Measurements from ENCODE around the gene FADS6.

DNA sequence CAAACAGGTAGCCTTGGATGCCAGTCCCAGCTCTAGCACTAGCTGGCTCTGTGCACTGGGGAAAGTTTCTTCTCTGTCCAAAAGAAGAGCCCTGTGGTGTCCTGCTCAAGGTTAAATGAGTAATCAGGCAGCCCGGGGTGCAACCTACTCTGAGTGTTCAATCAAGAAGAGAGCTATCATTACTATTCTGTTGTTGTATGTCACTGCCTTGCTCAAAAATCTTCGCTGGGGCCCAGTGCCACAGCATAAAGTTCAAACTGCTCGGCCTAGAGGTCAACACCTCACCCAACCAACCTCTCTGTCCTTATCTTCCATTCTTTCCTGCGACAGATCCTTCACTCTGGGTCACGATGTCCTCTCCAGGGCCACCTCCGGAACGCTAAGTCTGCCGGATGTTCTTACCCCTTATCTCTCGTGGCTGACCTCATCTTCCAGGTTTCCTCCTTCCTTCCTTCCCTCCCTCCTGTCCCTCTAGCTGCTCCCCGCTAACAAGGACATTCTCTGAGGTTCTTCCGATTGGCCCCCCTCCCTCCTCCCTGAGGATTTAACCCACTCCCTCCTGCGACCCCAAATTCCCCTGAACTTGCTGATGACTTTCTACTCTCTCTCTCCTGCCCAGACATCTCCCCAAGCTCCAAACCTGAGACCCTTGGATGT is 25.1 kb downstream of the FADS6 start:
- TF ChIP-seq, protein P1, sequence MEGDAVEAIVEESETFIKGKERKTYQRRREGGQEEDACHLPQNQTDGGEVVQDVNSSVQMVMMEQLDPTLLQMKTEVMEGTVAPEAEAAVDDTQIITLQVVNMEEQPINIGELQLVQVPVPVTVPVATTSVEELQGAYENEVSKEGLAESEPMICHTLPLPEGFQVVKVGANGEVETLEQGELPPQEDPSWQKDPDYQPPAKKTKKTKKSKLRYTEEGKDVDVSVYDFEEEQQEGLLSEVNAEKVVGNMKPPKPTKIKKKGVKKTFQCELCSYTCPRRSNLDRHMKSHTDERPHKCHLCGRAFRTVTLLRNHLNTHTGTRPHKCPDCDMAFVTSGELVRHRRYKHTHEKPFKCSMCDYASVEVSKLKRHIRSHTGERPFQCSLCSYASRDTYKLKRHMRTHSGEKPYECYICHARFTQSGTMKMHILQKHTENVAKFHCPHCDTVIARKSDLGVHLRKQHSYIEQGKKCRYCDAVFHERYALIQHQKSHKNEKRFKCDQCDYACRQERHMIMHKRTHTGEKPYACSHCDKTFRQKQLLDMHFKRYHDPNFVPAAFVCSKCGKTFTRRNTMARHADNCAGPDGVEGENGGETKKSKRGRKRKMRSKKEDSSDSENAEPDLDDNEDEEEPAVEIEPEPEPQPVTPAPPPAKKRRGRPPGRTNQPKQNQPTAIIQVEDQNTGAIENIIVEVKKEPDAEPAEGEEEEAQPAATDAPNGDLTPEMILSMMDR (conservative IDR thresholded peaks at IDR 0.05; ENCODE audit: low read depth, low read length): no peak
- no peak for TF ChIP-seq EZH2 (IDR thresholded peaks at IDR 0.05; ENCODE audit: low read length, unreplicated experiment)

Measured in PC-3 (cell line).